Endothelial cell of umbilical vein (primary cell): ENCODE data around the gene OR2D2. TPM values are rescaled to one million over a fixed set of nuclear protein-coding genes. Genes with fewer than 3 reads are reported as not detected.

Experiments
- BruUV-seq: library from RNA; stranded (reverse); fragments of 400-500 nt; replicated peaks from 2 replicates; lab custom pipeline; 2021; lab: Mats Ljungman, UMichigan
- CTCF ChIA-PET: fragments of 300-600, 350-600 bp; sonication (Branson Sonifier 250); formaldehyde crosslinking; loops from one replicate; lab custom pipeline; 2021; ENCODE audit warnings: antibody characterized with exemption, inconsistent platforms; lab: Charles Lee
- POLR2A ChIA-PET: fragments of 300-600, 350-600 bp; sonication (Branson Sonifier 250); formaldehyde crosslinking; loops from one replicate; lab custom pipeline; 2021; ENCODE audit warnings: antibody characterized with exemption, inconsistent platforms; lab: Charles Lee
- DNase-seq: peaks from one replicate; pipeline ENCODE4 v3.0.0-alpha.2; 2011; ENCODE audit warnings: low read depth, low spot score
- FAIRE-seq: peaks from 2 replicates; lab custom pipeline; 2011; peaks lifted over from hg19 to GRCh38; lab: Jason Lieb, UNC
- H2AFZ ChIP-seq: 2 replicates; pipeline ENCODE4 v1.6.0; 2012; ENCODE audit warnings: low read depth, low read length, control low read depth, inconsistent platforms
- H3K27ac ChIP-seq: 2 replicates; pipeline ENCODE4 v1.5.1; 2011; ENCODE audit warnings: low read depth, mild to moderate bottlenecking, control low read depth, low read length, moderate library complexity; ENCODE audit not compliant: insufficient read depth
- H3K27me3 ChIP-seq, 2 experiments: 2 replicates each; pipeline versions ENCODE4 v1.6.0 to v1.6.1; 2011; ENCODE audit warnings: low read length in 2 of 2, mixed read lengths in 1 of 2; ENCODE audit not compliant: control insufficient read depth in 2 of 2, insufficient read depth in 2 of 2
- H3K36me3 ChIP-seq, 2 experiments: 2 replicates in 1 of 2; 3 replicates in 1 of 2; pipeline ENCODE4 v1.5.1; 2011; ENCODE audit warnings: low read length in 2 of 2, mild to moderate bottlenecking in 1 of 2, moderate library complexity in 1 of 2; ENCODE audit not compliant: control insufficient read depth in 2 of 2, insufficient read depth in 2 of 2; ENCODE audit errors: extremely low read depth in 1 of 2
- H3K4me1 ChIP-seq: 3 replicates; pipeline ENCODE4 v1.5.1; 2011; ENCODE audit warnings: mild to moderate bottlenecking, low read length; ENCODE audit not compliant: control insufficient read depth, insufficient read depth; ENCODE audit errors: extremely low read depth
- H3K4me2 ChIP-seq: 2 replicates; pipeline ENCODE4 v1.6.1; 2011; ENCODE audit warnings: low read length, control low read depth, mixed read lengths; ENCODE audit not compliant: insufficient read depth
- H3K4me3 ChIP-seq, 3 experiments: fragments of 200-600 bp in 1 of 3; sonication (generic), shearing (Covaris generic) in 1 of 3; replicated peaks in 1 of 3; 2 replicates each; pipeline ENCODE4 v1.5.1; 2011 to 2016; ENCODE audit warnings: control low read depth in 3 of 3, low read length in 3 of 3, mild to moderate bottlenecking in 2 of 3, inconsistent platforms in 1 of 3, low read depth in 1 of 3, moderate library complexity in 1 of 3; ENCODE audit not compliant: insufficient read depth in 1 of 3
- H3K79me2 ChIP-seq: 2 replicates; pipeline ENCODE4 v1.6.0; 2012; ENCODE audit warnings: low read length, inconsistent platforms; ENCODE audit not compliant: control insufficient read depth, insufficient read depth
- H3K9ac ChIP-seq: replicated peaks from 2 replicates; pipeline ENCODE3; 2011; ENCODE audit warnings: low read length, control low read depth; ENCODE audit not compliant: insufficient read depth; ENCODE audit errors: extremely low read depth
- H3K9me1 ChIP-seq: replicated peaks from 3 replicates; pipeline ENCODE4 v1.6.0; 2011; ENCODE audit warnings: mild to moderate bottlenecking, low read length; ENCODE audit not compliant: control insufficient read depth, insufficient read depth; ENCODE audit errors: extremely low read depth
- H3K9me3 ChIP-seq: replicated peaks from 2 replicates; pipeline ENCODE4 v1.5.1; 2012; ENCODE audit warnings: low read length, inconsistent platforms; ENCODE audit not compliant: control insufficient read depth, insufficient read depth
- H4K20me1 ChIP-seq: replicated peaks from 2 replicates; pipeline ENCODE3; 2011; ENCODE audit warnings: mild to moderate bottlenecking, low read length; ENCODE audit not compliant: control insufficient read depth, insufficient read depth; ENCODE audit errors: extremely low read depth
- EZH2 ChIP-seq: IDR thresholded peaks from 2 replicates; pipeline ENCODE4 v1.6.1; 2012; ENCODE audit warnings: borderline replicate concordance, low read depth, mild to moderate bottlenecking, moderate library complexity, low read length, inconsistent platforms; ENCODE audit not compliant: severe bottlenecking
- FOS ChIP-seq: IDR thresholded peaks from 2 replicates; pipeline ENCODE4 v1.6.1; 2011; ENCODE audit warnings: mild to moderate bottlenecking, low read length, moderate library complexity, borderline replicate concordance; ENCODE audit not compliant: insufficient read depth
- GATA2 ChIP-seq: IDR thresholded peaks from 2 replicates; pipeline ENCODE4 v1.7.0; 2011; ENCODE audit warnings: low read depth, mild to moderate bottlenecking, moderate library complexity, mixed read lengths, low read length; ENCODE audit not compliant: insufficient read length, insufficient read depth
- JUN ChIP-seq: IDR thresholded peaks from 2 replicates; pipeline ENCODE4 v1.6.1; 2011; ENCODE audit warnings: borderline replicate concordance, low read depth; ENCODE audit not compliant: insufficient read length, insufficient read depth
- MYC ChIP-seq: IDR thresholded peaks from one replicate; pipeline ENCODE4 v1.6.1; 2011; ENCODE audit warnings: mild to moderate bottlenecking, low read depth, low read length
- POLR2A ChIP-seq: IDR thresholded peaks from 2 replicates; pipeline ENCODE4 v1.6.1; 2012; ENCODE audit warnings: low read depth, mild to moderate bottlenecking, control low read depth, low read length
- POLR2AphosphoS5 ChIP-seq: IDR thresholded peaks from 2 replicates; pipeline ENCODE4 v1.6.1; 2012; ENCODE audit warnings: low read depth, mild to moderate bottlenecking, control low read depth, low read length, moderate library complexity; ENCODE audit not compliant: insufficient read depth
- dilution Hi-C: fragments of 300-500 bp; cut with MboI; formaldehyde crosslinking; loops from one replicate; pipeline ENCODE4 v1.15.0; 2019; ENCODE audit warnings: low sequenced_read_pairs; ENCODE audit not compliant: extremely low pct_ligation_motif_present
- intact Hi-C: fragments of 100-400 bp; cut with micrococcal nuclease; formaldehyde crosslinking; loops from one replicate; pipeline ENCODE4 v1.10.0; 2022
- polyA plus RNA-seq, 4 experiments: library from polyadenylated mRNA; depleted of rRNA in 3 of 4; stranded (reverse) in 3 of 4; unstranded in 1 of 4; fragments of >200 nt; gene quantifications; 2 replicates each; pipeline versions ENCODE4 v1.2.1 to v1.2.3, GENCODE V29; 2011 to 2012; ENCODE audit warnings: missing spikeins in 1 of 4
- total RNA-seq: library from RNA; stranded (reverse); gene quantifications from 2 replicates; pipeline ENCODE4 v1.2.3, GENCODE V29; 2021
- TF ChIP-seq, protein P1 (sequence below), 2 donors: IDR thresholded peaks; 1 replicate in 1 of 2; 2 replicates in 1 of 2; pipeline ENCODE4 v1.5.1; 2011; ENCODE audit warnings: low read length in 2 of 2, mild to moderate bottlenecking in 2 of 2, moderate library complexity in 2 of 2, control low read depth in 1 of 2, inconsistent platforms in 1 of 2, low read depth in 1 of 2; ENCODE audit not compliant: insufficient read depth in 1 of 2; ENCODE audit errors: extremely low read depth in 1 of 2
- TF ChIP-seq, protein P2 (sequence below): IDR thresholded peaks from 2 replicates; pipeline ENCODE4 v1.6.1; 2011; ENCODE audit not compliant: insufficient read depth, insufficient read length

OR2D2 gene
- total and polyA plus RNA-seq, 2 donors (not counting 3 experiments of a cell fraction or from before 2014, with no cell fraction given), result 0.08 to 0.31 TPM

DNA sequence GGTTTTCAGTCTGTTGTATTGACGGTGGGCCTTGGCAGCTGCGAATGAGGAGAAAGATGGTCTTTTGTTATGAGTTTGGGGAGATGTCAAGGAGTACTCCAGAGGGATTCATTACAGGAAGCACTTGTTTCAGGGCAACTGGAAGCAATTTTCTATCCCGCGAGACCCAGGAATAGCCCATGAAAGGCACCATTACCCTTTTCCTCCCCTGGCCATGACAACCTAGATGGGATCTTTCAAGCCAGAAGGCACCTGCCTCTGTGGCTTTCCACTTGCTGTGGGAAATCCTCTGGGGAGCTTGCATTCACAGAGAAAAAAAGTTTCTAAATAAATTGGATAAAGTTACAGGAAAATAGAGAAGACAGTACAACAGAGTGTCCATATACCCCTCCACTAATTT is 36.6 kb upstream of the OR2D2 start:
- no peak overlapping the region for H3K9ac ChIP-seq
- H3K36me3 ChIP-seq, result no peaks in the 10 kb centered on the region
- H4K20me1 ChIP-seq, result no peaks in the 10 kb centered on the region
- no peak for DNase-seq
- H3K79me2 ChIP-seq, result peaks cover 5% of the 10 kb centered on the region
- FAIRE-seq, result no peak
- no peak overlapping the region for H2AFZ ChIP-seq
- no peaks in the 10 kb centered on the region for H3K9me3 ChIP-seq
- dilution Hi-C loops, result no loop called here
- BruUV-seq, result no TSS peak
- ChIA-PET CTCF (no interaction called here), POLR2A (no interaction called here)
- peaks cover 13% of the 10 kb centered on the region for H3K4me1 ChIP-seq
- H3K4me3 ChIP-seq, result no peak overlapping the region
- no peak for TF ChIP-seq FOS
- TF ChIP-seq JUN, result no peak
- TF ChIP-seq, protein P1, sequence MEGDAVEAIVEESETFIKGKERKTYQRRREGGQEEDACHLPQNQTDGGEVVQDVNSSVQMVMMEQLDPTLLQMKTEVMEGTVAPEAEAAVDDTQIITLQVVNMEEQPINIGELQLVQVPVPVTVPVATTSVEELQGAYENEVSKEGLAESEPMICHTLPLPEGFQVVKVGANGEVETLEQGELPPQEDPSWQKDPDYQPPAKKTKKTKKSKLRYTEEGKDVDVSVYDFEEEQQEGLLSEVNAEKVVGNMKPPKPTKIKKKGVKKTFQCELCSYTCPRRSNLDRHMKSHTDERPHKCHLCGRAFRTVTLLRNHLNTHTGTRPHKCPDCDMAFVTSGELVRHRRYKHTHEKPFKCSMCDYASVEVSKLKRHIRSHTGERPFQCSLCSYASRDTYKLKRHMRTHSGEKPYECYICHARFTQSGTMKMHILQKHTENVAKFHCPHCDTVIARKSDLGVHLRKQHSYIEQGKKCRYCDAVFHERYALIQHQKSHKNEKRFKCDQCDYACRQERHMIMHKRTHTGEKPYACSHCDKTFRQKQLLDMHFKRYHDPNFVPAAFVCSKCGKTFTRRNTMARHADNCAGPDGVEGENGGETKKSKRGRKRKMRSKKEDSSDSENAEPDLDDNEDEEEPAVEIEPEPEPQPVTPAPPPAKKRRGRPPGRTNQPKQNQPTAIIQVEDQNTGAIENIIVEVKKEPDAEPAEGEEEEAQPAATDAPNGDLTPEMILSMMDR (IDR thresholded peaks at IDR 0.05; ENCODE audit: extremely low read depth in 1 of 2, insufficient read depth in 1 of 2, low read depth in 1 of 2, low read length in 2 of 2), result no peak
- TF ChIP-seq, protein P2, sequence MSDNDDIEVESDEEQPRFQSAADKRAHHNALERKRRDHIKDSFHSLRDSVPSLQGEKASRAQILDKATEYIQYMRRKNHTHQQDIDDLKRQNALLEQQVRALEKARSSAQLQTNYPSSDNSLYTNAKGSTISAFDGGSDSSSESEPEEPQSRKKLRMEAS, result no peak
- TF ChIP-seq POLR2A, result no peak
- no peak for TF ChIP-seq EZH2
- no peak for TF ChIP-seq MYC
- no peak for TF ChIP-seq GATA2
- TF ChIP-seq POLR2AphosphoS5, result no peak
- no peaks in the 10 kb centered on the region for H3K27me3 ChIP-seq
- no peak overlapping the region for H3K4me2 ChIP-seq
- intact Hi-C loops, result loop anchor here (5.0 kb wide), 1 partner anchor 63 kb away; no protein-coding TSS in a partner anchor
- peaks cover 2% of the 10 kb centered on the region for H3K9me1 ChIP-seq
- no peak overlapping the region for H3K27ac ChIP-seq
